Panc1 (cell line): ENCODE measurements around the gene AGBL4. TPM values are rescaled to one million over a fixed set of nuclear protein-coding genes. Genes with fewer than 3 reads are reported as not detected.
A peak's percentile ranks its signal among the peaks of the same experiment; 100 is the strongest.

Experiments
- ATAC-seq: fragments of 200-7000 bp; cut with Tn5 transposase; 2 replicates; pipeline ENCODE4 v1.9.1; 2020; ENCODE audit warnings: mild to moderate bottlenecking, moderate library complexity
- BruUV-seq: library from RNA; stranded (reverse); fragments of 400-500 nt; replicated peaks from 2 replicates; lab custom pipeline; 2021; lab: Mats Ljungman, UMichigan
- CTCF ChIA-PET: fragments of 300-600 bp; sonication (Branson Sonifier 250); formaldehyde crosslinking; loops from one replicate; lab custom pipeline; 2022; ENCODE audit warnings: antibody characterized with exemption; lab: Charles Lee
- POLR2A ChIA-PET: fragments of 300-600 bp; sonication (Branson Sonifier 250); formaldehyde crosslinking; loops from one replicate; lab custom pipeline; 2022; ENCODE audit warnings: antibody characterized with exemption; lab: Charles Lee
- DNase-seq: peaks from one replicate; pipeline ENCODE4 v3.0.0-alpha.2; 2010; ENCODE audit warnings: low read depth, low spot score
- H3K27ac ChIP-seq: 2 replicates; pipeline ENCODE4 v1.5.1; 2011; ENCODE audit warnings: mild to moderate bottlenecking, low read length, inconsistent platforms
- H3K27me3 ChIP-seq: fragments of 200-500 bp; sonication (Bioruptor generic); 2 replicates; pipeline ENCODE4 v1.6.0; 2014; ENCODE audit warnings: low read length, inconsistent platforms; ENCODE audit not compliant: control insufficient read depth, insufficient read depth
- H3K36me3 ChIP-seq: fragments of 200-500 bp; sonication (Bioruptor generic); 2 replicates; pipeline ENCODE4 v1.5.1; 2014; ENCODE audit warnings: inconsistent platforms, mild to moderate bottlenecking, low read length, moderate library complexity; ENCODE audit not compliant: control insufficient read depth, insufficient read depth
- H3K4me1 ChIP-seq: 2 replicates; pipeline ENCODE4 v1.5.1; 2011; ENCODE audit warnings: inconsistent platforms, mild to moderate bottlenecking, low read length, moderate library complexity; ENCODE audit not compliant: control insufficient read depth, insufficient read depth
- H3K4me3 ChIP-seq, 2 experiments: 2 replicates each; pipeline ENCODE4 v1.5.1; 2011 to 2012; ENCODE audit warnings: low read depth in 2 of 2, low read length in 2 of 2, mild to moderate bottlenecking in 2 of 2, inconsistent platforms in 1 of 2, moderate library complexity in 1 of 2
- H3K9me3 ChIP-seq: fragments of 200-500 bp; sonication (Bioruptor generic); 2 replicates; pipeline ENCODE4 v1.5.1; 2014; ENCODE audit warnings: low read depth, mild to moderate bottlenecking, inconsistent platforms, low read length, moderate library complexity; ENCODE audit not compliant: control insufficient read depth, insufficient read depth
- CTCF ChIP-seq: fragments of 450-650 bp; IDR thresholded peaks from 2 replicates; pipeline ENCODE4 v1.5.1; 2017; ENCODE audit warnings: mild to moderate bottlenecking
- POLR2AphosphoS5 ChIP-seq: IDR thresholded peaks from 2 replicates; pipeline ENCODE4 v1.6.1; 2012; ENCODE audit warnings: mild to moderate bottlenecking, low read depth, low read length, moderate library complexity
- REST ChIP-seq, 2 experiments: IDR thresholded peaks; 2 replicates each; pipeline ENCODE4 v1.6.1; 2011 to 2012; ENCODE audit warnings: low read depth in 2 of 2, control low read depth in 1 of 2, low read length in 1 of 2, mild to moderate bottlenecking in 1 of 2, moderate library complexity in 1 of 2; ENCODE audit not compliant: insufficient read depth in 1 of 2
- SIN3A ChIP-seq: IDR thresholded peaks from 2 replicates; pipeline ENCODE4 v1.6.1; 2012; ENCODE audit warnings: low read depth, mild to moderate bottlenecking, low read length, moderate library complexity, borderline replicate concordance; ENCODE audit not compliant: insufficient read depth
- TCF7L2 ChIP-seq: IDR thresholded peaks from 2 replicates; pipeline ENCODE4 v1.6.1; 2011; ENCODE audit warnings: mild to moderate bottlenecking, low read depth, low read length, inconsistent platforms
- in situ Hi-C: cut with HindIII; loops from 2 replicates; pipeline ENCODE4 v1.10.0; 2016; ENCODE audit warnings: low sequenced_read_pairs, low pct_unique_long_range_greater_than_20kb
- intact Hi-C: fragments of 100-400 bp; cut with micrococcal nuclease; formaldehyde crosslinking; loops from one replicate; pipeline ENCODE4 v1.10.0; 2022; ENCODE audit not compliant: unreplicated experiment
- total RNA-seq: library from RNA; stranded (reverse); gene quantifications from one replicate; pipeline ENCODE4 v1.2.1, GENCODE V29; 2021; ENCODE audit not compliant: unreplicated experiment

The AGBL4 gene
- total RNA-seq, 1 experiment from 2014 or later, result not detected

GRCh38 chr1:48776393-48777218, 1247.1 kb downstream of the AGBL4 start, which contains the start of gene BEND5:
Gene BEND5, minus strand, starts transcription at chr1:48776891. Its CDS starts 60 bp downstream, at chr1:48776831.
- Histone ChIP-seq H3K9me3 (no peaks in the 10 kb centered on the region), H3K36me3 (no peaks in the 10 kb centered on the region), H3K27me3 (peaks cover 12% of the 10 kb centered on the region), H3K4me1 (no peaks in the 10 kb centered on the region), H3K27ac (no peak within 1 kb of the TSS), H3K4me3 (peak within 1 kb of the TSS; percentile 11 to 38; a peak in 1 of 4 replicates)
- no peak for DNase-seq
- TF ChIP-seq POLR2AphosphoS5 (no peak), TCF7L2 (no peak), REST (IDR thresholded peaks at IDR 0.05; ENCODE audit: insufficient read depth in 1 of 2, low read depth in 2 of 2, low read length in 1 of 2) (no peak), CTCF (no peak), SIN3A (no peak)
- POLR2A ChIA-PET, result no interaction called here
- no TSS peak for BruUV-seq
- CTCF ChIA-PET, result no interaction called here
- in situ Hi-C loops (no loop called here), intact Hi-C loops (no loop called here)
- ATAC-seq, result no peak

- Histone ChIP-seq H3K27ac (no peak overlapping the region), H3K27me3 (peaks cover 12% of the 10 kb centered on the region), H3K4me3 (peak overlapping the region in 1 of 2 experiments; percentile 38; a peak in 1 of 4 replicates), H3K36me3 (no peaks in the 10 kb centered on the region), H3K9me3 (no peaks in the 10 kb centered on the region), H3K4me1 (no peaks in the 10 kb centered on the region)
- intact Hi-C loops (no loop called here), in situ Hi-C loops (no loop called here)
- ATAC-seq, result peak; percentile 48; the same call in 1 of the 2 replicates
- no peak for TF ChIP-seq SIN3A
- no peak for TF ChIP-seq POLR2AphosphoS5
- TF ChIP-seq REST (IDR thresholded peaks at IDR 0.05; ENCODE audit: insufficient read depth in 1 of 2, low read depth in 2 of 2, low read length in 1 of 2), result no peak
- TF ChIP-seq TCF7L2, result no peak
- no peak for TF ChIP-seq CTCF
- POLR2A ChIA-PET, result no interaction called here
- no peak for DNase-seq
- CTCF ChIA-PET, result no interaction called here
- BruUV-seq, result no TSS peak
Observed at GRCh38 chr1:48775831-48776392, 1247.8 kb downstream of the AGBL4 start.
